ENCODE results near the gene GPHN. TPM values are rescaled to one million over a fixed set of nuclear protein-coding genes. Genes with fewer than 3 reads are reported as not detected.

The GPHN gene
- total RNA-seq, 1 donor from 2014 or later: 28.5 TPM

- Histone ChIP-seq H3K4me1 (no peaks in the 10 kb centered on the region), H3K27me3 (no peaks in the 10 kb centered on the region), H3K36me3 (no peaks in the 10 kb centered on the region), H3K4me3 (no peak overlapping the region), H3K9me3 (no peaks in the 10 kb centered on the region), H3K27ac (no peak overlapping the region)
- DNase-seq (no peak), ATAC-seq (no peak)
- intact Hi-C loops (cut with DNase I): no loop called here
- TF ChIP-seq, protein P1, sequence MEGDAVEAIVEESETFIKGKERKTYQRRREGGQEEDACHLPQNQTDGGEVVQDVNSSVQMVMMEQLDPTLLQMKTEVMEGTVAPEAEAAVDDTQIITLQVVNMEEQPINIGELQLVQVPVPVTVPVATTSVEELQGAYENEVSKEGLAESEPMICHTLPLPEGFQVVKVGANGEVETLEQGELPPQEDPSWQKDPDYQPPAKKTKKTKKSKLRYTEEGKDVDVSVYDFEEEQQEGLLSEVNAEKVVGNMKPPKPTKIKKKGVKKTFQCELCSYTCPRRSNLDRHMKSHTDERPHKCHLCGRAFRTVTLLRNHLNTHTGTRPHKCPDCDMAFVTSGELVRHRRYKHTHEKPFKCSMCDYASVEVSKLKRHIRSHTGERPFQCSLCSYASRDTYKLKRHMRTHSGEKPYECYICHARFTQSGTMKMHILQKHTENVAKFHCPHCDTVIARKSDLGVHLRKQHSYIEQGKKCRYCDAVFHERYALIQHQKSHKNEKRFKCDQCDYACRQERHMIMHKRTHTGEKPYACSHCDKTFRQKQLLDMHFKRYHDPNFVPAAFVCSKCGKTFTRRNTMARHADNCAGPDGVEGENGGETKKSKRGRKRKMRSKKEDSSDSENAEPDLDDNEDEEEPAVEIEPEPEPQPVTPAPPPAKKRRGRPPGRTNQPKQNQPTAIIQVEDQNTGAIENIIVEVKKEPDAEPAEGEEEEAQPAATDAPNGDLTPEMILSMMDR (IDR thresholded peaks at IDR 0.05): no peak
These were observed 130.7 kb downstream of the GPHN start for GRCh38 chr14:66638689-66639088.

DNA sequence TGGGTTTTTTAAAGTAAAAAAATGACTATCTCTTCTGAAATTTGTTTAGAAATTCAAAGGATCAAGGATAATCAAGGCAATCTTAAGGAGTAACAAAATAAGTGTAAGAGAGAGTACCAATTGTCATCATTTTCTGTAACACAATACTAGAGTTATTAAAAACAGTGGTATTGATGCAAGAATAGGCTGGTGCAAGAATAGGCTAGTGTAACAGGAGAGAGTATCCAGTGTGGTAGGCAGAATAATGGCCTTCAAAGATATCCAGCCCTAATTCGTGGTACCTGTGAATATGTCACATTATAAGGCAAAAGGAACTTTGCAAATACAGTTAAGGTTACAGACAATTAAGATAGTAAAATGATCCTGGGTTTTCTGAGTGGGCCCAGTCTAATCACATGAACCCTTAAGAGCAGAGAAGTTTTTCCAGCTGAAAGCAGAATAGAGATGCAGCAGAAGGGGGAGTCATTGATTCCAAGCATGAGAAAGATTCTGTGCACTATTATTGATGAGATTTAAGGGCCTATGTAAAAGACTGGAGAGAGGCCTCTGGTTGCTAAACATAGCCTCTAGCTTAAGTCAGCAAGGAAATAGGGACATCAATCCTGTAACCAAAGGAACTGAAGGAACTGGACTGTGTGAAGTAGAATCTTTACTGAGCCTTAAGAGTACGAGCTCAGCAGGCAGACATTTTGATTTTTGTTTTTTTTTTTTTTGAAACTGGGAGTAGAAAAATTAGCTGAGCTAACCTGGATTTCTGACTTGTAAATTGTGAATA lies 134.1 kb downstream of the GPHN start:
- H3K27ac ChIP-seq: no peak overlapping the region
- H3K9me3 ChIP-seq: no peaks in the 10 kb centered on the region
- DNase-seq (no peak), ATAC-seq (no peak)
- H3K4me3 ChIP-seq: no peak overlapping the region
- H3K27me3 ChIP-seq: no peaks in the 10 kb centered on the region
- H3K4me1 ChIP-seq: no peaks in the 10 kb centered on the region
- intact Hi-C loops (cut with DNase I): no loop called here
- no peaks in the 10 kb centered on the region for H3K36me3 ChIP-seq
- TF ChIP-seq, protein P1 (IDR thresholded peaks at IDR 0.05): no peak

DNA sequence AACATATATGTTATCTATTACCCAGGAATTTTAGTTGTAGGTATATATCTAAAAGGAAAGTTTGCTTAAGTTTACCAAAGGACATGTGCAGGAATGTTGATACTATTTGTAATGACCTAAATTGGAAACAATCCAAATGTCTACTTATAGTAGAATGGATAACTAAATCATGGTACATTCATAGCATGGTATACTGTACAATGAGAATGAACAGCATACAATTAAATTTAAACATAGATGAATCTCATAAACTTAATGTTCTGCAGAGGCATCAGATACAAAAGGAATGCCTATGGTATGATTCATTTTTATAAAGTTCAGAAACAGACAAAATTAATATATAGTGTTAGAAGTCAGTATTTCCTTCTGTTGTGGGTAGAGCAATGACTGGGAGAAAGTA lies 135.4 kb downstream of the GPHN start:
- TF ChIP-seq, protein P1 (IDR thresholded peaks at IDR 0.05): no peak
- Histone ChIP-seq H3K27ac (no peak overlapping the region), H3K27me3 (no peaks in the 10 kb centered on the region), H3K9me3 (no peaks in the 10 kb centered on the region), H3K36me3 (no peaks in the 10 kb centered on the region), H3K4me1 (no peaks in the 10 kb centered on the region), H3K4me3 (no peak overlapping the region)
- no peak for DNase-seq
- ATAC-seq: no peak
- intact Hi-C loops (cut with DNase I): no loop called here

DNA sequence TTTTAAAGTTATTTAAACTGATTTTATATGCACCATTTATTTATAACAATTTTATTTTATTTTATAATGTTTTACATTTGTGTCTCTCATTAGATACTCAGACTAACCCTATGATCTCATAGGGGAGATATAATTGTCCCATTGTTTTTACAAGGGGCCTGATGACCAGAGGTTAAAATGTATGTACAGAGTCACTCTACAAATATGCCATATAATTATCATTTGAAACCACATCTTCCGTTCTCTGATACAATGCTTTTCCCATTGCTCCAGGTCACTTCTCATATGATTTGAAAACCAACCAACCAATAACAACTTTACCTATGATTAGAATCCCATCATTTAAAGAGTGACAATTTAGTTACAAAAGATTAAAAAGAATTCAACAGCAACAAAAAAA lies 137.8 kb downstream of the GPHN start:
- TF ChIP-seq, protein P1 (IDR thresholded peaks at IDR 0.05): no peak
- Histone ChIP-seq H3K9me3 (no peaks in the 10 kb centered on the region), H3K27ac (no peak overlapping the region), H3K36me3 (no peaks in the 10 kb centered on the region), H3K4me3 (no peak overlapping the region), H3K4me1 (no peaks in the 10 kb centered on the region), H3K27me3 (no peaks in the 10 kb centered on the region)
- ATAC-seq: no peak
- intact Hi-C loops (cut with DNase I): no loop called here
- no peak for DNase-seq

DNA sequence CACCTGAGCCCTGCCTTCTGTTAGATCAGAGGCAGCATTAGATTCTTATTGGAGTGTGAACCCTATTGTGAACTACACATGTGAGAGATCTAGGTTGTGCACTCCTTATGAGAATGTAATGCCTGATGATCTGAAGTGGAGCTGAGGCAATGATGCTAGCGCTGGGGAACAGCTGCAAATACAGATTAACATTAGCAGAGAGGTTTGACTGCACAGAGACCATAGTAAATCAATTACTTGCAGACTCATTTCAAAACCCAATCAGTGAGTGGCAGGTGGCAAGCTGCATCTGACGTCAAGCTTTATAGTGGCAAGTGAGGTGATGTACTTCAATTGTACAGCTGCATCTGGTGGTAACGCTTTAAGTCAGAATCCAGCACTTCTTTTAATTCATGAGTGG lies 141.6 kb downstream of the GPHN start:
- intact Hi-C loops (cut with DNase I): no loop called here
- Histone ChIP-seq H3K4me1 (no peaks in the 10 kb centered on the region), H3K27ac (no peak overlapping the region), H3K4me3 (no peak overlapping the region), H3K27me3 (no peaks in the 10 kb centered on the region), H3K9me3 (no peaks in the 10 kb centered on the region), H3K36me3 (no peaks in the 10 kb centered on the region)
- no peak for DNase-seq
- TF ChIP-seq, protein P1 (IDR thresholded peaks at IDR 0.05): no peak
- no peak for ATAC-seq
